Esophagus squamous epithelium (tissue), 5 donors: ENCODE results near the gene ADCY5. TPM values are rescaled to one million over a fixed set of nuclear protein-coding genes. Genes with fewer than 3 reads are reported as not detected.

ENCODE experiments used
- DNase-seq: peaks from one replicate; lab custom pipeline; 2025; lab: John Stamatoyannopoulos, UW
- H3K27ac ChIP-seq, 4 donors: fragments of 200-600 bp; sonication (generic); one replicate each; pipeline ENCODE4 v1.5.1; 2016 to 2019; ENCODE audit warnings: mild to moderate bottlenecking in 1 of 4
- H3K27me3 ChIP-seq, 4 donors: fragments of 200-600 bp; sonication (generic); 1 replicate in 3 of 4; 2 replicates in 1 of 4; pipeline versions ENCODE4 v1.5.1 to v1.6.0; 2017 to 2021; ENCODE audit warnings: antibody characterized with exemption in 1 of 4
- H3K36me3 ChIP-seq, 3 donors: fragments of 200-600 bp; sonication (generic); one replicate each; pipeline ENCODE4 v1.5.1; 2016 to 2019
- H3K4me1 ChIP-seq, 3 donors: fragments of 200-600 bp; sonication (generic); one replicate each; pipeline ENCODE4 v1.5.1; 2017 to 2019
- H3K4me3 ChIP-seq, 4 donors: fragments of 200-600 bp; sonication (generic); 1 replicate in 3 of 4; 2 replicates in 1 of 4; pipeline ENCODE4 v1.5.1; 2016 to 2019; ENCODE audit warnings: mild to moderate bottlenecking in 2 of 4, moderate library complexity in 1 of 4
- H3K9me3 ChIP-seq, 3 donors: fragments of 200-600 bp; sonication (generic); one replicate each; pipeline ENCODE4 v1.5.1; 2016 to 2019
- CTCF ChIP-seq, 6 experiments: fragments of 450-650 bp in 4 of 6; fragments of 200-600 bp in 2 of 6; sonication (generic) in 2 of 6; IDR thresholded peaks; one replicate each; pipeline ENCODE4 v1.5.1; 2016 to 2019; ENCODE audit warnings: antibody characterized with exemption in 6 of 6, mild to moderate bottlenecking in 4 of 6, moderate library complexity in 4 of 6
- POLR2A ChIP-seq, 4 donors: fragments of 450-650 bp; IDR thresholded peaks; one replicate each; pipeline ENCODE4 v1.6.1; 2017; ENCODE audit warnings: antibody characterized with exemption in 4 of 4, mild to moderate bottlenecking in 4 of 4, moderate library complexity in 3 of 4
- WGBS, 2 donors: methylation state at CpG; one replicate each; pipeline ENCODE4 v1.1.5; 2018; 5-methylcytosine and 5-hydroxymethylcytosine counted together
- intact Hi-C: fragments of 100-400 bp; cut with DNase I; formaldehyde crosslinking; loops from one replicate; pipeline ENCODE4 v1.15.0; 2022
- total RNA-seq, 4 donors: library from RNA; depleted of rRNA; stranded (reverse); fragments of >200 nt; gene quantifications; one replicate each; pipeline ENCODE4 v1.1.0, GENCODE V29; 2016
- donor health status: DM: yes; HTN: yes; CAD: no.

The ADCY5 gene
- total RNA-seq, 4 donors from 2014 or later, result 0.72 to 17.4 (median 5.3) TPM

- peak overlapping the region in 3 of 4 donors; percentile 23 to 62 (median 58) for H3K27ac ChIP-seq
- no peaks in the 10 kb centered on the region for H3K27me3 ChIP-seq
- peaks cover 0 to 71% (median 19%) of the 10 kb centered on the region in 3 donors for H3K4me1 ChIP-seq
- no peak for DNase-seq
- H3K4me3 ChIP-seq, result no peak overlapping the region
- intact Hi-C loops, result no loop called here
- WGBS, 2 donors, result 63 to 67% methylated on average over 5 of the region's 5 CpGs
- H3K9me3 ChIP-seq, result no peaks in the 10 kb centered on the region
- TF ChIP-seq POLR2A (IDR thresholded peaks at IDR 0.05), result no peak
- no peak for TF ChIP-seq CTCF (IDR thresholded peaks at IDR 0.05)
- no peaks in the 10 kb centered on the region for H3K36me3 ChIP-seq
These were observed 54.4 kb downstream of the ADCY5 start for GRCh38 chr3:123394391-123395020.

- Histone ChIP-seq H3K27ac (peak overlapping the region in 3 of 4 donors; percentile 61 to 77 (median 71)), H3K4me1 (peaks cover 0 to 79% (median 18%) of the 10 kb centered on the region in 3 donors), H3K36me3 (no peaks in the 10 kb centered on the region), H3K27me3 (no peaks in the 10 kb centered on the region), H3K9me3 (no peaks in the 10 kb centered on the region), H3K4me3 (no peak overlapping the region)
- TF ChIP-seq CTCF (IDR thresholded peaks at IDR 0.05) (no peak), POLR2A (IDR thresholded peaks at IDR 0.05) (no peak)
- no peak for DNase-seq
- 79 to 84% methylated on average over 3 to 4 of the region's 4 CpGs for WGBS, 2 donors
- intact Hi-C loops, result no loop called here
These were observed 55.8 kb downstream of the ADCY5 start for GRCh38 chr3:123392871-123393620.

- Histone ChIP-seq H3K9me3 (no peaks in the 10 kb centered on the region), H3K4me1 (peaks cover 0 to 79% (median 12%) of the 10 kb centered on the region in 3 donors), H3K27me3 (no peaks in the 10 kb centered on the region), H3K4me3 (no peak overlapping the region), H3K36me3 (no peaks in the 10 kb centered on the region), H3K27ac (peak overlapping the region in 3 of 4 donors; percentile 61 to 77 (median 71))
- WGBS, 2 donors, result 65 to 72% methylated on average over 4 to 5 of the region's 5 CpGs
- no peak for TF ChIP-seq CTCF (IDR thresholded peaks at IDR 0.05)
- intact Hi-C loops, result no loop called here
- DNase-seq, result no peak
These were observed 56.5 kb downstream of the ADCY5 start for GRCh38 chr3:123392368-123392767.

GRCh38 chr3:123390865-123391600, 57.9 kb downstream of the ADCY5 start:
- TF ChIP-seq CTCF (IDR thresholded peaks at IDR 0.05) (no peak), POLR2A (IDR thresholded peaks at IDR 0.05) (no peak)
- Histone ChIP-seq H3K9me3 (no peaks in the 10 kb centered on the region), H3K27me3 (no peaks in the 10 kb centered on the region), H3K4me3 (no peak overlapping the region), H3K4me1 (peaks cover 0 to 80% (median 12%) of the 10 kb centered on the region in 3 donors), H3K36me3 (no peaks in the 10 kb centered on the region), H3K27ac (peak overlapping the region; percentile 18 to 86 (median 74))
- intact Hi-C loops, result no loop called here
- DNase-seq, result no peak
- 62 to 71% methylated on average over 4 to 6 of the region's 10 CpGs for WGBS, 2 donors

- Histone ChIP-seq H3K9me3 (no peaks in the 10 kb centered on the region), H3K4me3 (no peak overlapping the region), H3K27ac (peak overlapping the region in 3 of 4 donors; percentile 71 to 86 (median 77)), H3K36me3 (no peaks in the 10 kb centered on the region), H3K27me3 (no peaks in the 10 kb centered on the region), H3K4me1 (peaks cover 0 to 83% (median 11%) of the 10 kb centered on the region in 3 donors)
- 74 to 78% methylated on average over 3 to 5 of the region's 5 CpGs for WGBS, 2 donors
- DNase-seq, result no peak
- TF ChIP-seq CTCF (IDR thresholded peaks at IDR 0.05) (no peak), POLR2A (IDR thresholded peaks at IDR 0.05) (no peak)
- intact Hi-C loops, result no loop called here
These were observed 59.3 kb downstream of the ADCY5 start for GRCh38 chr3:123389628-123389918.
